HL-60/S4 treated with phorbol 12-myristate 13-acetate at 8.2 ng/mL for 4 days and 3 days (cell line): ENCODE results near the gene AGPAT1.
"Not testable (repeated sequence)": the region's sequence is repeated elsewhere in the genome, so short reads cannot be mapped to it uniquely, and the experiment has no call there.

Source experiments
- in situ Hi-C: fragments of 300-500 bp; cut with MboI; formaldehyde crosslinking; loops from 2 replicates; pipeline ENCODE4 v1.15.0; 2022; ENCODE audit warnings: low sequenced_read_pairs

The AGPAT1 gene

DNA sequence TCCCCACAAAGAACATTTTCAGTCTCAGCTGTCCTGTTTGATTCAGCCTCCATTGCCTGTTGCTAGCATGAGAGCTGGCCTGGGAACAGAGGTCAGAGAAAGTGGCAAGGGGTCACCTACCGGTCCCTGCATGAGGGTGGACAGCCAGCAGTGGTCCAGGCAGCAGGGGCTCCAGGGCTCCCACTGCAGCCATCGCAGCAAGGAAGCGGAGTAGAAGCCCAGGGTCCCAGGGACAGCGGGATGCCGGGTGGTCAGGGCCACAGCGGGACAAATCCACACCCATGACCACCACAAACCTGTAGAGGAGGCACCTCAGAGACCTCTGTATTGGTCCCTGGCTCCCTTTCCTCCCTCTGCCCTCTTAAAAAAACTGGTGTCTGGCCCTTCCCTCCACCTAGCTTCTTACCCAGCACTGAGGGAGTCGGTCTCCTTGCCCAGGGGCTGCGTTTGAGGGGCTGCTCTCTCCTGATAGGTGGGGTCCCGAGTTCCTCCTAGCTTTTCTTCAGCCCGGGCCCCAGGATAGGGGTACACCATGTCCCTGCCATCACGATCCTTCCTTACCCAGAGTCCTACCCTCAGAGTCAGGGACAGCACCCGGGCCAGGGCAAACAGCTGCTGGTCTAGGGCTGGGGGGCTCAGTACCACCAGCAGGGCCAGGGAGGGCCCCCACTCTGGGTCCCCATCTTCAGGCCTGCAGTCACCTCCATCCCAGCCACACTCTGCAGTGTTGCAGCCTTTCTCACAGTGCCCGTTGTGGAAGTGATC, 25.0 kb upstream of the AGPAT1 start:
- in situ Hi-C loops: no loop called here

DNA sequence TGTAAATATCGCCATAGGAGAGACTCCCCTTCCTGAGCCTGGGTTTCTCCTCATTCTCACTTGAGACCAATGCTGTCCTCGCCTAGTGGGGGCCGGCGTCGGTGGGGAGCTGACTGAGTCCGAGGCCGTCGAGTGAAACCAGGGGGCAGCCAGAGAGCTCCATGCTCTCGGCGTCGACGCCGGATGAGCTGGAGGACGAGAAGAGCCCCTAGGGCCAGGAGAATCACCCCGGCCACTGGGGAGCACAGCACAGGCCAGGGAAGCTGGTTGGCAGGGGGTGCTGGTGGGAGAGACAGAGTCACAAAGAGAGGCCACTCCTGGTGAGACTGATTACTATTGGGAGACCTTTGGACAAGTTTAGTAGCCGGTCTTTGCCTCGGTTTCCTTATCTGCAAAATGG, 23.0 kb upstream of the AGPAT1 start:
- in situ Hi-C loops: no loop called here

DNA sequence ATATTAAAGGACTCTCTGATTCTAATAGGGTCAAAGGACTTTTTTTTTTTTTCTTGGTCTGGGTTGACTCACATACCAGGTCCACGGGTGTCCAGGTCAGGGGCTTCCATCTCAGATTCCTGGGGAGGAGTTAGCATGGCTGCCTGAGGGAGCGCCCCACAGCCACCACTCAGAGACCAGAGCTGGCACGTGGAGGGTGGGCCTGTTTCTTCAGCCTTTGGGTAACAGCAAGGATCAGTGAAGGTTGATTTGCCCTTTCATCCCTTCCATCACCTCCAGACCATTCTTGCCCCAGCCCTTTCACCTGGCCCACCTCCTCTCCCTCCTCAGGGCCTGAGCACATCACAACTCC, 22.4 kb upstream of the AGPAT1 start:
- in situ Hi-C loops: no loop called here

DNA sequence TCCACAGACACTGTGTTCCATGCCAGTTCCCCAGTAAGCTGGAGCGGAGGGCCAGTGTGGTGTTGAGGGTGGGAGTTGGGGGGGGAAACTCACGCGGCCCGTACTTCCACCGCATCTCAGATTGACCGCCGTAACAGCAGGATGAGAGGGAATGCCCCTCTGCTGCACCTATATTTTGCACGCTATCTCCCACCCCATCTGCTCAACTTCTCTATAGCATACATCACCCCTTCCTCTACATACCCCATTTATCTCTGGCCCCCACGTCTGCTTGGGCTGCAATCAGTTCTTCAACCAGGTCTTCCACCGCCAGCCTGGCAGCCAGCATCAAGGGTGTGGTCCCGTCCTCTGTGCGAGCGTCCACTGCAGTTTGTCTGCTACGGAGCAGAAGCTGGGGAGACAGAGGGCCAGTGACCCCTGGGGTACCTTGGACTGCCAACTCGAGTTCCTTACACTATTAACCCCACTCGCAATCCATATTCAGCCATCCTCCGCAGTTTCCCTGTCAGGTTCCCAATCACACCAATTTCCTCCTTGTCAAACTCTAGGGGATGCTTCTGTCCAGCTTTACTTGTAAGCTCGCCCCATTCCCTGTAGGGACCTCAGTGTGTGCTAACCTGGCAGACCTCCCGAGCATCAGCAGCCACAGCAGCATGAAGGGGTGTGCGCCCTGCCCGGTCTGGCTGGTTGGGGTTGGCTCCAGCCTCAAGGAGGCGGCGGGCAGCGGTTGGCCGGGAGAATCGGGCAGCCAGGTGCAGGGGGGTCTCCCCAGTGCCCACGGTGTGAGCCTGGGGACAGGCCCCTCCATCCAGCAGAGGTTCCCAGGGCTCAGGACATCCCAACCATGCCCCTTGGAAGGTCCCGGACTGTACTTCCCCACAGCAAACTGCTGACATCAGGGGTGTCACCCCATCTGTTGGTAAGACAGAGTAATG, 21.1 kb upstream of the AGPAT1 start:
- in situ Hi-C loops: no loop called here

DNA sequence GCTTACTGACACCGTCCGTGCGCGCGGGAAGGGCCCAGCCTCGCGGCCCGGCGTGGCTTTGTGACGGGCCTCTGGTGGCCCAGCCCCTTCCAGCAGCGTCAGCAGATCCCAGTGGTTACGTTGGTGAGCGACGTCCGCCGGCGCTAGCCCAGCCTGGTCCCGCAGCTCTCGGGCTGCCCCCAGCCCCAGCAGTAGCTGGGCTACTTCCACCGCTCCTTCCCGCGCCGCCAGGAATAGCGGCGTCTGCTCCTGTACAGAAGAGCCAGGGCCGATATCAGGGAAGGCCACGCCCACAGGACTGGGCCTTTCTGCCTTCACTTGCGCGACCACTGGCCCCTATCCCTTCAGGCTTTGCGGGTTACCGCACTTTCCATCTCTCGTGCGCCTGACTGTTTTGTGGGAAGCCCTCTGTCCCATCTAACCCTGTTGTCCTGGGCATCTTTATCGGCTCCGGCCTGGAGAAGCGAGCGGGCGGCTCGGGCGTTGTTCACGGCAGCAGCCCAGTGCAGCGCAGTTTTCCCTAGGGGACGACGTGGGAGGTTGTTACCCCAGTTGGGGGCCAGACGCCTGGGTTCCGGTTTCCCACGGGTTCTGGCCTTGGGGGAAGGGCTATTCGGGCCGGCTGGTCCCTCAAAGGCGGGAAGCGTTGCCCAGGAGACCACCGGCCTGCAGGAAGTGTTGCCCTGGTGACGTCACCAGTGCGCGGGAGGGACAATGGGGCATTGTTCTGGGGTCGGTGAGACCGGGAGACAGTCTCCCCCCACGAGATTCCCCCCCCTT, 20.2 kb upstream of the AGPAT1 start:
- in situ Hi-C loops: no loop called here

DNA sequence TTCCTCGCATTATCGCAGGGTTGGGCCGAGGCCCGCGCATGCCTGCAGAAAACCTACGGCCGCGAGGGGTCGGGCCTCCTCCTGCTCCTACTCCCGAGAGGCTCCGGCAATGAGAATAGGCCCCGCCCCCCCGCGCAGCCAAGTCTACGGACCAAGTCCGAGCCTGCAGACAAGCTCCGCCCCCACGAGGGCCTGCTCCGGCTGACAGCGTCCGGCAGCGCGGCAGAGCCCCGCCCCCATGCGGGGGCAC, 19.7 kb upstream of the AGPAT1 start:
- in situ Hi-C loops: no loop called here

DNA sequence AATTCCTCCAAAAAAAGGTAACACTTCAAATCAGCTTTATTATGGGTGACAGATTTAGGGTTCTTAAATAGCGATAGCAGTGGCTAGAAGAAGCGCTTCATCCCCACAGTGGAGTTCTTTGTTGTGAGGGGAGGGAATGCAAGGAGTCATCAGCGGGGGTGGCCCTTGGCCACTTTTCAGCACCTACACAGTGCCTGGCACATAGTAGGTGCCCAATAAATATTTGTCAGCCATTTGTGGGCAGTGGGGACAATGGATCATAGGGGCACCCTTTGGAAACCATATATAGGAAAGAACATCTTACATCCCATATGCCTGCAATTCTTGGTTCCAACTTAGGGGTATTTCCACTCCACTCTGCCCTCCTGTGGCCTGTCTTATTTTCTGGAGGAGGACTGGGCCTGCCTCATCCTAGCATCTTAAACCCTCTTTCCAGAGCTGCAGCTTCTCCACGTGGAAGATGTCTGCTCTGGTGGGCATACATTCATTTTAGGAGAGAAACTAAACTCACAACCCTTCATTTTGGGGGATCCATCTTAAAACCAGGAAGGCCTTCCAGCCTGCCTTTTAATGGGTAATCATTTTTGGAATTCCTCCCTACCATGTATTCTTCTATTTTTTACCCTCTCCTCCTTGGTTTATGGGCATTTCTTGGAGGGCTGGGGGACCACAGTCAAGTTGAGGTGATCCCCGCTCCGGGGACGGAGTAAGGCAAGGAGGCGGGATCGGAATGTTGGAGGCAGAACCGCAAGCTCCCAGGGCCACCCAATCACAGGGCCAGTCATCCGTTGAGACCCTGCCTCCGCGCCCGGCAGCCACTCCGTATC, 19.2 kb upstream of the AGPAT1 start:
- in situ Hi-C loops: no loop called here

DNA sequence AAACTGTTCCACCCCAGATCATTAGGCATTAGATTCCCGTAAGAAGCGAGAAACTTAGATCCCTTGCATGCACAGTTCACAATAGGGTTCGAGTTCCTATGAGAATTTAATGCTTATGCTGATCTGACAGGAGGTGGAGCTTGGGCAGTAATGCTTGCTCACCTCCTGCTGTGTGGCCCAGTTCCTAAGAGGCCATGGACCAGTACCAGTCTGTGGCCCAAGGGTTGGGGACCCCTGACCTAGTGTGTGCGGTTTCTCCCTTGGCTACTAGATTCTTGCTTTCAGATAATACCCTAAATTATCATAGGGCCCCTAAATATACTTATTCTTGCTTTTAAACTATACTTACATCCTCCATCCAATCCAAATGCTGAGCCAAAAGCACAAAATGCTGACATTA, 18.5 kb upstream of the AGPAT1 start:
- in situ Hi-C loops: no loop called here

DNA sequence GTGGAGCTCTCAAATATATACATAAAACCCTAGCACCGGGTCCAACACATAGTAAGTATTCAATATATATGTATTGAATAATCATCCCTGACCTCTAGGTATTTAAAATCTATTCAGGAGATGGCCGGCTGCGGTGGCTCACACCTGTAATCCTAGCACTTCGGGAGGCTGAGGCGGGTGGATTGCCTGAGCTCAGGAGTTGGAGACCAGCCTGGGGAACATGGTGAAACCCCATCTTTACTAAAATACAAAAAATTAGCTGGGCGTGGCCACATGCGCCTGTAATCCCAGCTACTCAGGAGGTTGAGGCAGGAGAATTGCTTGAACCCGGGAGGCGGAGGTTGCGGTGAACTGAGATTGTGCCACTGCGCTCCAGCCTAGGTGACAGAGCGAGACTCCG, 17.2 kb upstream of the AGPAT1 start:
- in situ Hi-C loops: not testable (repeated sequence)

DNA sequence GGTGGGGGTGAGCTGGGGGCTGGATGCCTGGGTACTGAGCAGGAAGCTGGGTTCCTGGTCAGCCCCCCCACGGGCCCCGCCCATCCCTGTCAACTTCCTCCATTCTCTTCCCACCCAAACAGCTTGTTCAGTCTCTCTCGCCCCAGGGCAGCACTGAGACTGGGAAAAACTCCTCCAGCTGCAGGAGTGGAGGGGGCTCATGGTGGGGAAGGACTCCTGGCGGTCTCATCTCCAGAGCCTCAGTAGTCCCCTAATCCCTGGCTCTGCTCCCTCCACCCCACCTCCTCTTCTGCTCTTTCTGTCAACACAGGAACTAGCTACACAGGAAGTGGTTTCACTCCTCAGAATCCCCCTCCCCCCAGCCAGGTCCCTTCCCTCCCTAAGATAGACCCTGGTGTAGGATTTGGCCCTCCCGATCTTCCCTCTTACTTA, 16.7 kb upstream of the AGPAT1 start, which contains the start of gene GPSM3:
TSS of gene GPSM3 (minus strand) at position 36 of the 432 bp plus-strand sequence. CDS start 130 bp downstream, outside the sequence.
- in situ Hi-C loops: no loop called here

DNA sequence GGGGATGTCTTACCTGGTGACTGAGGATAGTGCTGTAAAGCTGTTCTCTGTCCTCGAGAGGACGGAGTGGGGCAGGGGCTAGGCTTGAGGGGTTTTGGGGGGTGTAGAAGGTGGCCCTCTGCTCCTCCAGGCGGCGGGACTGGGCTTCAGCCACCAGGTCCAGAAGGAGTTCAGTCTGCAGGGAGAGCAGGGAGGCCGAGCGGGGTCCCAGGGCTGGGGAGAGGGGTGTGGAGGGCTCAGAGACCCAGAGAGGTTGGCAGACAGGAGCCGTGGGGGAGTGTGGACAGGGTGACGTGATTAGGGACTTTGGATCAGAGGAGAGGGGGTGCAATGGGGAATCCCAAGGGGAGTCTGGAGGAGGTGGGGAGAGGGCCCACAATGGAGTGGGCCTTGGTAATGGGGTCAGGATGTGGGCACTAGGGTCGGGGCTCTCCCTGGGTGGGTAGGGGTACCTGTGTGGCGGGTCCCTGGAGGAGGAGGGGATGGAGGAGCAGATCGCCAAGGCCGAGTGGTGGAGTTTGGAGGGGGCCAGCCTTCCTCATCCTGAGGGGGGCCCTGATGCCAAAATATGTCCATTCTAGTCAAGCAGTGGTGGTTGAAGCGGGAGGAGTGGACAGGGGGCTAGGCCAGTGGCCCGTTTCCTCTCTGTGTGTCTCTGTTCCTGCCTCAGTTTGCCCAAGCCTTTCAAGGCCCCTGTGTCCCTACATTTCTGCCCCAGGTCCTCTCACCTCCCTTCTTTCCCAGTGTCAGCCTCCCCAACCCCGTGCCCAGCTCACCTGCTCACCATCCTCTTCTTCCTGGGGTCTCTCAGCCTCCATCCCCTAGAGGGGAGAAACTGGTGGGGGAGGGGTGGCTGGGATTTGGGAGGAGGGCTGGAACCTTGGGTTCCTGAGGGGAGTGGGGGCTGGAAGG, 16.1 kb upstream of the AGPAT1 start:
- in situ Hi-C loops: no loop called here

DNA sequence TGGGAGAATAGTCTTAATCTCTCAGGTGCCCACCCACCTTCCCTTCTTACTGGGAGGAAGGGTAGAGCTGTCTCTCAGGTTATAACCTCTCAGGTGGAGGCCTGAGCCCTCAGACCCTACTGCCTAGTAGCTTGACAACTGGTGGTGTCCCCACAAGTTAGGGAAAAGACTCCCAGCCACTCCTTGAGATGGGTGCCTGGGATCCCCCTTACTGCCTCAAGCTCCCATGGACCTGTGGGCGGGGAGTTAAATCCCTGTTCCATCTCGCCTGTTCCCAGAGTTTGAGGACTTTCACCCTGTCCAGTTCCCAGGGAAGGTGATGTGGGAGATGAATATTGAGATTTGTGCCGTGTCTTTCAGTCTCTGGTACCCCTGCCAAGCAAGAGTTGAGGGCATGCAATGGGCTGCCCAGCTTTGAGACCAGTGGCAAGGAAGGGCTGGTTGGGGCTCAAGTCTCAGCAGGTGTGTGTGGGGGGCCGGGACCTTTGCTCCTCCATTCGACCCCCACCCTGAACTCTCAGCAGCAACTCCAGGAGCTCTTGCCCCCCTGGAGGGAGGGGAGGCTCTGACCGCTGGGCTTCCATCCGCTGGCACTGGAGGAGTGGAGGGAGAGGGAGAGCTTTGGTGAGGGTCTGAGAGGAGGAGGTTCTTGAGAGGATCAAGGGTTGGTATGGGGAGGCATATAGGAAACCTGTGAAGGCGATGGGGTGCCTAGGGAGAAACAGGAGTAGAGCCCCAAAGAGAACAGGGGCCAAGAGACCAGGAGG, 15.2 kb upstream of the AGPAT1 start:
- in situ Hi-C loops: no loop called here

DNA sequence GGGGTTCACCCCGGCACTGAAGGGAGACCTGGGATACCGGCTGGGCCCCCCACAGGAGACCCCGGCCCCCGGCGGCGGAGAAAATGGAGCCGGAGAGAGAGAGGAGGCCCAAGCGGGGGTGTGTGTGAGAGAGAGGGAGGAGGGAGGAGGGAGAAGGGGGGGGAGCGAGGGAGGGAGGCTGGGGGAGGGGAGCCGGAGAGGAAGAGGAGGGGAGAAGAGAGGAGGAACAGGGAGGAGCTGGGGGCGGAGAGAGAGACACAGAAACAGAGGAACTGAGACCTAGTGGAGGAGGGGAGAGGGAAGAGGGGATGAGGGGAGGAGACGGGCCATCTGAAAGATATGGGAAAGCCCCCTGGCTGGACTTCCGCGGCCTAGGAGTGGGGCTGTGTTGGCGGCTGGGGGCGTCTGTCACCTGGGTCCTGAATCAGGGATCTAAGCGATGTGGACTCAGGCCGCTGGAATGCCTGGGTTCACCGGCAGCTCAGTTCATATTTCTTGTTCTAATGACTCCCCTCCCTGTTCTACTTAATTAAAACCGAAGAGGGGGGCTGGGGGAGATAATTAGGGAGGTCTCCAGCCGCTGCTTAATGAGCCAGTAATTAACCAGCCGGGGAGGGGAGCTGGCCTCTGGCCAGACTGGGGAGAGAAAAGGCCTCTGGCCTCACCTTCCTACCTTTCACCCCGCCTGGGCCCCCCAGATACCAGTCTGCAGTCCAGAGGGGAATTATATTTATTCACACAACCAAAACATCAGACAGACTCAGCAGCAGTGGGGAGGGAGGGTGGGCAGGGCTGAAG, 14.4 kb upstream of the AGPAT1 start, which contains the start of gene PBX2:
TSS of gene PBX2 (minus strand) at position 149 of the 798 bp plus-strand sequence. CDS start 287 bp downstream, outside the sequence.
- in situ Hi-C loops: no loop called here

DNA sequence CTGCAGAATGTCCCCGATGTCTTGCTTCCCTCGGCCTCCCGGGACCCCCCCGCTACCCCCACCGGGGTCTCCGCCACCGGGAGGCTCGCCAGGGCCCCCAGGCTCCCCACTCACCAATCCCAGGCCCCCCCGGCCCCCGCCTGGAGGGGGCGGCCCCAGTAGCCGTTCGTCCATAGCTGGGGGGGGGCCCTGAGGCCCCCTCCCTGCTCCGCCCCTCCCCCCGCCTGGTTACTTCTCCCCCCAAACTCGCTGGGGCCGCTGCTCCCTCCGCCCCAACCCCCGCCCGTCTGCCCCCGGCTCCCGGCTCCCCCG, 13.8 kb upstream of the AGPAT1 start:
- in situ Hi-C loops: no loop called here

DNA sequence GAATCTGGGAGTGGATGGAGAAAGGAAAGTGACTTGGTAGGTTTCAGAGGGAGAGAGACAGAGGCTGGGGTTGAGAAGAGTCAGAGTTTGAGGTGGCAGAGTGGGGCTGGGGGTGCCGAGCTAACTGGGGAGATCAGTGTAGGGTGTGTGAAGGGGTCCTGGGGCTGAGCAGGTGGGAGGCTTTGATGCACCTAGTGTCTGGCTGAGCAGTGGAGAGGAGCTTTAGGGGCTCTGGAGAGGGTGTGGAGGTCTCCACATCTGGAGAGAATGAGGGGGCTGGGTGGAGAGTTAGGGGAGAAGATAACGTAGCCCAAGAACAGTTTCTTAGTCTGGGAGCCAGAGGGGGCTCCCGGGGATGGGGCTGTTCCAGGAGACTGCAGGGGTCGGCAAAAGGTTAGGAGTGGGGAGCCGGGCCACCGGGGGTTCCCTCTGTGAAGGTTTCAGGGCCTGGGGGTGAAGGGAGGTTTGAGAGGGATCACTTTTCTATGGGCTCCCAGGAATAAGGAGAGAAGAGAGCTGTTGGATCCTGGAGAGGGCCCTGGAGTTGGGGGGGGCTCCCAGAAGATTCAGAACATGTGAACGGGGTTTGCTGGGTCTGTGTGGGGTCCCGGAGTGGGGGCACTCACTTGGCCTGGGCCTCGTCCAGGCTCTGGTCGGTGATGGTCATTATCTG, 13.3 kb upstream of the AGPAT1 start:
- in situ Hi-C loops: no loop called here

DNA sequence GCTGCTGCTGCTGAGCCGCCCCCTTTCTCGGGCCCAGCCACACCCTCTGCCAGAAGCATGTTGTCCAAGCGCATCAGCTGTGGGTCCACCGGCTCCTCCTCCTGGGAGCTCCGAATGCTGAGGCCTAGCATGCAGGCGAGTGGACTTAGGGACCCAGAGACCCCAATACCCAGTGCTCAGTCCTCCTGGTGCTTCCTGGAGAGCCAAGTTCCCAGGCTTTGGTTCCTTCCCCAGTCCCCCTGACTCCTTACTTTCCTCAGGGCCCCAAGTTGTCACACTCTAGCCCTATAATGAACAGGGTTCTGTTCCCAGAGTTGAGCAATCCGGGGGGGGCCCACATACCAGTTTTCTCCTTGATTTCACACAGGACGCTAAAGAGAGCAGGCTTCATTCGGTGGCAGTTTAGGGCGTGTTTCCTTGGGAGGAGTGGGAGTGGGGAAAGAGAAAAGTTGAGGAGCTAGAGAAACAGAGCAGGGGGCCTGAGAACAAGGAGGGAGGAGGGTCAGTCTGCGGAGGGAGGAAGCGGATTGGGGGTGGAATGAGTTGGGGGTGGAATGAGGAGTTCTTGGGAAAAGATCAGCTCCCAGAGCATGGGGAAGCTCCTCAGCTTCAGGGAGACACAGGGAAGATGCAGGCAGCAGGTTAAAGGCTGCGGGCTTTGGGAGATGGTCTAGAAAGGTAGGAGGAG, 12.6 kb upstream of the AGPAT1 start:
- in situ Hi-C loops: no loop called here
